Activated naive CD8-positive, alpha-beta T cell (primary cell): ENCODE data around the gene FLOT2.
"Not testable (repeated sequence)": the region's sequence is repeated elsewhere in the genome, so short reads cannot be mapped to it uniquely, and the experiment has no call there.

Source experiments
- H3K27ac Mint-ChIP-seq: one replicate; pipeline ENCODE4 v1.8.0; 2021; ENCODE audit warnings: mixed read lengths
- H3K27me3 Mint-ChIP-seq: one replicate; pipeline ENCODE4 v1.8.0; 2021; ENCODE audit warnings: mixed read lengths
- H3K36me3 Mint-ChIP-seq: one replicate; pipeline ENCODE4 v1.8.0; 2021; ENCODE audit warnings: mixed read lengths
- H3K4me1 Mint-ChIP-seq: one replicate; pipeline ENCODE4 v1.8.0; 2021; ENCODE audit warnings: low read depth, mixed read lengths
- H3K4me3 Mint-ChIP-seq: one replicate; pipeline ENCODE4 v1.8.0; 2021; ENCODE audit warnings: mild to moderate bottlenecking, mixed read lengths
- H3K9me3 Mint-ChIP-seq: one replicate; pipeline ENCODE4 v1.8.0; 2021; ENCODE audit warnings: low read depth, mixed read lengths

Gene FLOT2, protein sequence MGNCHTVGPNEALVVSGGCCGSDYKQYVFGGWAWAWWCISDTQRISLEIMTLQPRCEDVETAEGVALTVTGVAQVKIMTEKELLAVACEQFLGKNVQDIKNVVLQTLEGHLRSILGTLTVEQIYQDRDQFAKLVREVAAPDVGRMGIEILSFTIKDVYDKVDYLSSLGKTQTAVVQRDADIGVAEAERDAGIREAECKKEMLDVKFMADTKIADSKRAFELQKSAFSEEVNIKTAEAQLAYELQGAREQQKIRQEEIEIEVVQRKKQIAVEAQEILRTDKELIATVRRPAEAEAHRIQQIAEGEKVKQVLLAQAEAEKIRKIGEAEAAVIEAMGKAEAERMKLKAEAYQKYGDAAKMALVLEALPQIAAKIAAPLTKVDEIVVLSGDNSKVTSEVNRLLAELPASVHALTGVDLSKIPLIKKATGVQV

DNA sequence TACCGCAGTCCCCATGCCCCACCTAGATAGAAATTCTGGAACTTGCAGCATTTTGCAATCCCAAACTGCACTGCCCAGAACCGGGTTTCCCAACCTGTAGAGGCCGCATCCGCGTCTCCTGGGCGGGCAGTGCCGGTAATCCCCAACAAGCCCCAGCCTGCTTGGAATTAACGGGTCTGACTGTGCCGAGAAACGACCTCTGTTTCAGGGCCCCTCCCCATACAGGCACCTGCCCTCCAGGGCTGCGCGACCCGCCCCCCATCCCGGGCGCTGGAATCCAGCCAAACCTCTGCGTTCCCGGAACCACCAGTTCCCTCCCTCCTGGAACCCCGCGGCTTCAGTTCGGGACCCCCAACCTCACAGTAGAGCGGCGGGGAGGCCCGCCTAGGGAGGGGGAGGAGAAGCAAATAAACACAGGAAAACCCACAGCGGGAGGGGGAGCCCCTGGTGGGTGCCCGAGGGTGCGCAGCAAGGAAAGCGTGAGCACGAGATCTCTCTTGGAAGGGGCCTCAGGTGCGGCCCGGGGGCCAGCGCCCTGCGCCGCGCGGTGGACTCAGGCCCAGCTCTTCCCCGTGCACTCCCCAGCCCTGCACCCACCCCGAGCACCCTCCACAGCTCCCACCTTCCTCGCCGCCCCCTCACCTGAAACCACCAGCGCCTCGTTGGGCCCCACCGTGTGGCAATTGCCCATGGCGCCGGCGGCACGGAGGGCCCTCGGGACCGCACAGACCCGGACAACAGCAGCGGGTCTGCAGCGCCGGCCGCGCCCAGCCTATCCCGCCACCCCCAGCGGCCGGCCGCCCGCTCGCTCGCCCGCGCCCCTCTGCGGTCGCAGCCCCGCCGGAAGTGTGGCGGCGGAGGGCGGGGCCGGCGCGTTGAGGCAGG lies at the start of gene FLOT2:
Gene FLOT2, minus strand, starts transcription at position 850 of the 885 bp plus-strand sequence. Its CDS starts 159 bp downstream, at position 691.
- H3K27ac Mint-ChIP-seq: peak within 1 kb of the TSS; percentile 97
- peaks cover 69% of the 10 kb centered on the region for H3K4me1 Mint-ChIP-seq
- H3K9me3 Mint-ChIP-seq: no peaks in the 10 kb centered on the region
- peaks cover 5% of the 10 kb centered on the region for H3K36me3 Mint-ChIP-seq
- H3K4me3 Mint-ChIP-seq: peak within 1 kb of the TSS; percentile 93
- H3K27me3 Mint-ChIP-seq: no peaks in the 10 kb centered on the region

DNA sequence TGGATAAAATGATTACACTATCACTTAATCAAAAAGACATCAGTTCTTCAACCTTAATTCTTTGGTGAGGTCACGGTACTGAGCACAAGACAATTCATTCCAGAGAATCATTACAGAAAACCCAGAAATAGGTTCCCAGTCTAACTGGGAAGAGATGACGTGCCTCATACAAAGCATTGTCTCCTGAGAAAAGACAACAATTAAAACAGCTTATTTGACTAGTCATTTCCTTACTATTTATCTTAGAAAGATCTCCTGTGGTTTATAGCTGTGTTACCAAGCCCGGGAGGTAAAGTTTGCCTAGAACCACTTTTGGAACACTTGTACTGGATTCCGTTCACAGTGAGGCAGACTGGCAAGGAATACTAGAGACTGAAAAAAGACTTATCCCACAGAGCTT lies 48.7 kb upstream of the FLOT2 start:
- Mint-ChIP-seq H3K4me1 (peaks cover 69% of the 10 kb centered on the region), H3K4me3 (peak overlapping the region; percentile 83), H3K36me3 (peaks cover 16% of the 10 kb centered on the region), H3K27me3 (no peaks in the 10 kb centered on the region), H3K9me3 (no peaks in the 10 kb centered on the region), H3K27ac (peak overlapping the region; percentile 88)

DNA sequence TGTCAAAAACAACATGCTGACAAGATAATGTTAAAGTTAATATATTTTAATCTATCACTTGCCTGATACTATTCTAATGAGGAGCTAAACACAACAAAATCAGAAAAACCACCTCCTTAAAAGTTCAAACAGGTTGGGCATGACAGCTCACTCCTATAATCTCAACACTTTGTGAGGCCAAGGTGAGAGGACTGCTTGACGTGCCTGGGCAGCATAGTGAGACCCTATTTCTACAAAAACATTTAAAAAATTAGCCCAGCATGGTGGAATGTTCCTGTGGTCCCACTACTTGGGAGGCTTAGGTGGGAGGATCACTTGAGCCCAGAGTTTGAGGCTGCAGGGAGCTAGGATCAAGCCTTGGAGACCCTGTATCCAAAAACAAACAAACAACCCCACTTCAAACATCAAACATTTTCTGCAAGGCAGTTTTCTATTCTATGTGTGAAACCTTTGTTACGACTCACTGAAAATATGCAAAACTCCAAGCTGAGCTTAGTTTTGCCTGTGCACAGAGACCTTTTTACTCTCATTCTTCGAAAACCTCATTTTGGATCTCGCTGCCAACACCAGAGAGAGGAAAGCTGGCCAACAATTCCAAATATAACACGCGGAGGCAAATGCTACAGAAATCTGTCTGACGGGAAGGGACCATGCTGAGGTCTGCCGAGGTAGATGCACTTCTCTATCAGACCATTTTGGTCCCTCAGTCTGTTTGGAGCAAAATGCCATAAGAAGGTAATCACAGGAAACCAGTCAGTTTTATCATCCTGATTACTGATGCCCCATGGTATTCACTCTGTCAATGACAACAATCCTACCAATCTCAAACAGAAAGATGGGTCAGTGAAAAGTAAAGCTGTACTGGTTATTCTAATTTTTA lies 47.6 kb upstream of the FLOT2 start:
- peaks cover 16% of the 10 kb centered on the region for H3K36me3 Mint-ChIP-seq
- H3K4me1 Mint-ChIP-seq: peaks cover 80% of the 10 kb centered on the region
- H3K4me3 Mint-ChIP-seq: peak overlapping the region; percentile 33
- H3K9me3 Mint-ChIP-seq: no peaks in the 10 kb centered on the region
- H3K27ac Mint-ChIP-seq: peak overlapping the region; percentile 88
- no peaks in the 10 kb centered on the region for H3K27me3 Mint-ChIP-seq

DNA sequence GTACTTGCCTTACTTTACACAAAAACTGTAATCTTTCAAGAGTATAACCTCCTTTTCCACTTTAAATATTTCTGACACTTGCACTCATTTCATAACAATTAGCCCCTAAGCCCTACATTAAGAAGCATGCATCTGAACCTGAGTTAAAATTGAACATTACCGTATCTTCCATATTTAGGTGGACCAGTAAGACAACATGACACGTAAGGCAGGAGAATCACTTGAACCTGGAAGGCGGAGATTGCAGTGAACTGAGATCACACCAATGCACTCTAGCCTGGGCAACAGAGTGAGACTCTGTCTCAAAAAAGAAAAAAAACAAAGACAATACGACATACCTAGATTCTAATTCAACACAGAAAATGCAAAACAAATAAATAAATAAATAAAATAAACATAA lies 46.8 kb upstream of the FLOT2 start:
- Mint-ChIP-seq H3K9me3 (no peaks in the 10 kb centered on the region), H3K36me3 (peaks cover 16% of the 10 kb centered on the region), H3K4me3 (peak overlapping the region; percentile 20), H3K27me3 (no peaks in the 10 kb centered on the region), H3K4me1 (peaks cover 88% of the 10 kb centered on the region), H3K27ac (no peak overlapping the region)

DNA sequence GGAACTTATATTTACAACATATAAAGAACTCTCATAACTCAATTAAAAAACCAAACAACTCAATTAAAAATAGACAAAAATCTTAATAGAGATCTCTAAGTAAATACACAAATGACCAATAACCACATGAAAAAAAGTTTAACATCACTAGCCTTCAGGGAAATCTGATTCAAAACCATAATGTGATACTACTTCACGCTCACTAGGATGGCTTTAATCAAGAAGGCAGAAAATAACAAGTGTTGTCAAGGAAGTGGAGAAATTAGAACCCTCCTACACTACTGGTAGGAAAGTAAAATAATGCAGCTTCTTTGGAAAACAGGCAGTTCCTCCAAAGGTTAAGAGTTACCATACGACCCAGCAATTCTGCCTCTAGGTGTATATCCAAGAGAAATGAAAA lies 45.4 kb upstream of the FLOT2 start:
- Mint-ChIP-seq H3K27me3 (no peaks in the 10 kb centered on the region), H3K36me3 (peaks cover 14% of the 10 kb centered on the region), H3K4me1 (peaks cover 92% of the 10 kb centered on the region), H3K27ac (peak overlapping the region; percentile 28), H3K9me3 (no peaks in the 10 kb centered on the region), H3K4me3 (no peak overlapping the region)

DNA sequence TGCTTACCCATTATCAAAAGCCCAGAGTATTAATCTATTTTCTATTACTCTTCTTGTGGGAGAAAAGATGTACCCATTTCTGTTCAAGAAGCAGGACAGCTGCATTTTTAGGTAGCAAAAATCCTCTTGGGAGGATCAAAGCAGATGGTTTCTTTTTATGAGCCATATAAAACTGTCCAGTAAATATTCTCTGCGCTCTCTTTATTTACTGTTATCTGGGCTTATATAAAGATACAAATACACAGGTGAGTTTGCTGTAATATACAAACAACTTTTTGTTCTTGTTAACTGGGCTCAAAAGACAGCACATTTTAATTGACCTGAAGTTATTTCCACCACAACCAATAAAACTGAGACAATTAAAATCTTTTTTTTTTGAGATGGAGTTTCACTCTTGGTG lies 43.7 kb upstream of the FLOT2 start:
- Mint-ChIP-seq H3K4me1 (peaks cover 92% of the 10 kb centered on the region), H3K27me3 (no peaks in the 10 kb centered on the region), H3K27ac (peak overlapping the region; percentile 41), H3K9me3 (no peaks in the 10 kb centered on the region), H3K36me3 (peaks cover 10% of the 10 kb centered on the region), H3K4me3 (no peak overlapping the region)

DNA sequence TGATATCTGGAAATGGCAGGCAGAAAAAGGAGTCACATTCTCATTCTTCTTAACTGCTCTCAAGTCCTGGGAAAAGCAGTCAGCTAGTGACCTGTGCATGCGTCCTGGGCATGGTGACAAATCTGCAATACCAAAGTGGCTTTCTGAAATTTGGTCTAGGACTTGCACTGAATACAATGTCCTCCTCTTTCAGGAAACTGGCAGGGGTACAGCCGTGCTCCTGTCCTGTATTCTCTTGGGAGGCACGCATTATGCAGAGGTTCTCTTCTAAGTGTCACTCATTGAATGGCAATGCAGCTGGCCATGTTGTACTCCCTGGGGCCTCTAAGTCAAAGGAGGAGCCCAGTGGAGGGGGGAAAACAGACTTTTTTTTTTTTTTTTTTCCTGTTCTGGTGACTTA lies 43.1 kb upstream of the FLOT2 start:
- H3K27ac Mint-ChIP-seq: peak overlapping the region; percentile 76
- peaks cover 92% of the 10 kb centered on the region for H3K4me1 Mint-ChIP-seq
- H3K9me3 Mint-ChIP-seq: no peaks in the 10 kb centered on the region
- no peaks in the 10 kb centered on the region for H3K27me3 Mint-ChIP-seq
- peak overlapping the region; percentile 59 for H3K4me3 Mint-ChIP-seq
- H3K36me3 Mint-ChIP-seq: peaks cover 7% of the 10 kb centered on the region

DNA sequence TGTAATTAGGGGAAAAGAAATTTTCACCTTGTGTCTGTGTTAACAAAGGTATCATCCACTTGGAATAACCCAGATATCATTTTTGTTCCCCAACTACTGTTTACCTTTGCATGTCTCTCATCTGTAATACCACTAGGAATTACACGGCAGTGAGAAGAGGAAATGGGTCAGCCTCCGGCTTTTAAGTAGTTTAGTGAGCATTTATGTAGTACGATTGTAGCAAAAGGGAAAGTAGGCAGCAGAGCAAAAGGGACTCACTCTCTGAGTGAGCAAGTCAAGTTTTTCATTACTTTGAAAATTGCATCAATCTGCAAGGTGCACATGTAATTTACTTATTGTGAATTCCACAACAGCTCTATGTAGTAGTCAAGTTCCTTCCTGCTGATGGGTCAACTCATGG lies 42.6 kb upstream of the FLOT2 start:
- Mint-ChIP-seq H3K36me3 (peaks cover 5% of the 10 kb centered on the region), H3K4me3 (peak overlapping the region; percentile 59), H3K27ac (peak overlapping the region; percentile 76), H3K4me1 (peaks cover 90% of the 10 kb centered on the region), H3K27me3 (no peaks in the 10 kb centered on the region), H3K9me3 (no peaks in the 10 kb centered on the region)

DNA sequence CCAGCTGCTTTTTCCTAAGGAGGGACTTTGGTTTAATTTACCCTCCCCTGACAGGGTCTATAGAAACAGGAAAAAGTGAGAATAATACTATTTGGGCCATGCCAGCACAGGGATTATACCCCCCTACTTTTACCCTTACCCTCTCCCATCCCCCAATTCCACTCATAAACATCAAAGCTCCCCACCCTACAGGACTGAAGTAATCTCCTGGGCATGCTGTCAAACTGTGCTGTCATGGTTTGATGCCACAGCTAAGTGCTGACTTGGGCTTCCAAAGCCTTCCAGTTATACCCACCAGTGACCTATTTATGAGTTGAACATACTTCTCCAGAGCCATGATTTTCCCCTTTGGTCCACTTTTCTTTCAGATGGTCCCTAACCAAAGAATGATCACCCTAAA lies 41.0 kb upstream of the FLOT2 start:
- Mint-ChIP-seq H3K9me3 (no peaks in the 10 kb centered on the region), H3K27ac (peak overlapping the region; percentile 22), H3K27me3 (no peaks in the 10 kb centered on the region), H3K4me1 (peaks cover 85% of the 10 kb centered on the region), H3K36me3 (peaks cover 4% of the 10 kb centered on the region), H3K4me3 (no peak overlapping the region)

DNA sequence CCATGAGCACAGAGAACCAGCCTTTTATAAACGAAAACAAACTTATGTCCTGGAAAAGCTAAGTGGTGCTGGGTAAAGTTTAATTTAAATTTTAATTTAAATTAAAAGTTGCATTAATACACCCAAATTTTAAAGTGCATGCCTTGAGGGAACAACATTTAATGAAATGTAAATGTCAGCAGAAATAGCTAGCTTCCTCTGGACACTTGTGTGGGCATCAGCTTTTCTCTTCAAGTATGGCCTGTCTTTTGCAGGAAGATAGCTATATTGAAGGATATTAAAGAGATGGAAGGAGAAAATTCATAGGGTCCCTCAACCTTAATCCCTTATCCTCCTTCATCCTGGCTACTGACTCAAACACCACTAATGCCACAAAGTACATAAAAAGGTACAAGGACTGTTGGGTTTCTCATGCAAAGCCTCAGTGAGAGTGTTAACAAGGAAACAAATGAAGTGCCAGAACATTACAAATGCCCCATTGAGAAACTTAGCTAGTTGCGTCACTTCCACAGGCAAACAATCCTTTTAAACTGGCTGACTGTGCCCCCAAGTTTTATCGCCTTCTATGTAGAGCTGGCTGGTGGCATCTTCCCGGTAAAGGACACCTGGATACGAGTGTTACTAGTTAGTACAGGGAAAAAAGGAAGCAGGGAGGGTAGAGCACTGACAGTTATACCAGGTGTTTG lies 39.7 kb upstream of the FLOT2 start:
- H3K36me3 Mint-ChIP-seq: peaks cover 3% of the 10 kb centered on the region
- H3K4me1 Mint-ChIP-seq: peaks cover 82% of the 10 kb centered on the region
- H3K27me3 Mint-ChIP-seq: no peaks in the 10 kb centered on the region
- peak overlapping the region; percentile 67 for H3K27ac Mint-ChIP-seq
- no peaks in the 10 kb centered on the region for H3K9me3 Mint-ChIP-seq
- H3K4me3 Mint-ChIP-seq: no peak overlapping the region

DNA sequence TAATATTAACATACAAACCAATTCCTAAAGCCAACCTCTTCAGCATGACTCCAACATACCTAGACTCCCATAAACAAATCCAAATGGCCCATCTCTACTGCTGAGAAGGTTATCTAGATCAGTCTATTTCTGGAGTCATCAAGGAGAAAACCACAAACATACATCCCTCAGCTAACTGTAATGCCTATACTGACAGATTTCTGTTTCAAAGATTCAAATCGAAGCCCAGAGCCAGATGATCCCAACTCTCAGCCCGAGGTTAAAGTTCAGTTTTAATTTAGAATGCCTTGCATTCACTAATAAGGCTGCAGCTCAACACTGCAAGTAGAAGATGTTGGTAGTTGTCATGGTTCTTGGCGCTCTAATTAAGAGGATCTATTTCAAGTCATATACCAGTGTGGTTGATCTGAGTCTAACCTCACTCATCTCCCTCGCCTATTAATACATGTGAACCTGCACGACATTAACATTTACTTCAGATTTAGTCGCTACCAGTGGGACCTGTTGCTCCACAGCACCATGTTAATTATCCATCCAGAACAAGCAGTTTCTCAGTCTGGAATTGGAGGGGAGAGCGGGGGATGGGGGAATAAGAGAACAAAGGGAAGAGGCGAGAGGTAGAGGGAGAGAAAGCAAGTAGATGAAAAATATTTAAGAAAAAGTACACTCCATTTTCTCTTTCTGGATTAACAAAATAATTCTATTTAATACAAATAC lies 38.4 kb upstream of the FLOT2 start:
- no peaks in the 10 kb centered on the region for H3K9me3 Mint-ChIP-seq
- no peaks in the 10 kb centered on the region for H3K27me3 Mint-ChIP-seq
- H3K27ac Mint-ChIP-seq: peak overlapping the region; percentile 67
- peaks cover 3% of the 10 kb centered on the region for H3K36me3 Mint-ChIP-seq
- no peak overlapping the region for H3K4me3 Mint-ChIP-seq
- H3K4me1 Mint-ChIP-seq: peaks cover 79% of the 10 kb centered on the region

DNA sequence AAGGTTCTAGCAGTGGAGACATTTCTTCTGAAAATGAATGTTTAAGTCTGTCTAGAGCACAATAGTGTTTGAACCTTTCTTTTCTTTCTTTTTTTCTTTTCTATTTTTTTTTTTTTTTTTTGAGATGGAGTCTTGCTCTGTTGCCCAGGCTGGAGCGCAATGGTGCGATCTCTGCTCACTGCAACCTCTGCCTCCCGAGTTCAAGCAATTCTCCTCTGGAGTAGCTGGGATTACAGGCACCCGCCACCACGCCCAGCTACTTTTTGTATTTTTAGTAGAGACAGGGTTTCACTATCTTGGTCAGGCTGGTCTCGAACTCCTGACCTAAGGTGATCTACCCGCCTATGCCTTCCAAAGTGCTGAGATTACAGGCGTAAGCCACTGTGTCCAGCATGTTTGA lies 37.0 kb upstream of the FLOT2 start:
- H3K9me3 Mint-ChIP-seq, H3K4me3 Mint-ChIP-seq, H3K27me3 Mint-ChIP-seq: not testable (repeated sequence)
- Mint-ChIP-seq H3K4me1 (peaks cover 75% of the 10 kb centered on the region), H3K27ac (peak overlapping the region; percentile 28), H3K36me3 (peaks cover 10% of the 10 kb centered on the region)

DNA sequence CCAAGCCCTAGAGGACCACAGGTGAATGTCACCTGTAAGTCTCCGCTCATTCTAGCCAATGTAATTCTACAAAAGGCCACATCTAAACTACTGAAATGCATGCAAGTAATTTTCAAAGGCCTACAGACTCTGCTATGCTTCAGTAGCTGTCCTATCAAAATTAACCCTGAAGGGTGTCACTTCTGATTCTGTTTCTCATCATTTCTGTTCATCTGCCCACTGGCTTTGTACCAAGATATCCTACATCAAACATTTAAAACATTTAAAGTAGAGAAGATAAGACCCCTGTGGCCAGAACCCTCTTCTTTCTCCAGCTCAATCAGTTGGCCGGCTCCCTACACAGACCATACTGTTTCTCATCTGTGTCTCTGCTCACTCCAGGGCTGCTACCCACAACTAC lies 32.3 kb upstream of the FLOT2 start:
- peaks cover 28% of the 10 kb centered on the region for H3K36me3 Mint-ChIP-seq
- peaks cover 72% of the 10 kb centered on the region for H3K4me1 Mint-ChIP-seq
- peak overlapping the region; percentile 80 for H3K27ac Mint-ChIP-seq
- no peaks in the 10 kb centered on the region for H3K9me3 Mint-ChIP-seq
- no peak overlapping the region for H3K4me3 Mint-ChIP-seq
- no peaks in the 10 kb centered on the region for H3K27me3 Mint-ChIP-seq
